Measurements from ENCODE around the gene JMJD6. TPM values are rescaled to one million over a fixed set of nuclear protein-coding genes. Genes with fewer than 3 reads are reported as not detected.

JMJD6 gene
- total and polyA plus RNA-seq, 10 donors, result 21.2 to 54.3 (median 35.7) TPM

DNA sequence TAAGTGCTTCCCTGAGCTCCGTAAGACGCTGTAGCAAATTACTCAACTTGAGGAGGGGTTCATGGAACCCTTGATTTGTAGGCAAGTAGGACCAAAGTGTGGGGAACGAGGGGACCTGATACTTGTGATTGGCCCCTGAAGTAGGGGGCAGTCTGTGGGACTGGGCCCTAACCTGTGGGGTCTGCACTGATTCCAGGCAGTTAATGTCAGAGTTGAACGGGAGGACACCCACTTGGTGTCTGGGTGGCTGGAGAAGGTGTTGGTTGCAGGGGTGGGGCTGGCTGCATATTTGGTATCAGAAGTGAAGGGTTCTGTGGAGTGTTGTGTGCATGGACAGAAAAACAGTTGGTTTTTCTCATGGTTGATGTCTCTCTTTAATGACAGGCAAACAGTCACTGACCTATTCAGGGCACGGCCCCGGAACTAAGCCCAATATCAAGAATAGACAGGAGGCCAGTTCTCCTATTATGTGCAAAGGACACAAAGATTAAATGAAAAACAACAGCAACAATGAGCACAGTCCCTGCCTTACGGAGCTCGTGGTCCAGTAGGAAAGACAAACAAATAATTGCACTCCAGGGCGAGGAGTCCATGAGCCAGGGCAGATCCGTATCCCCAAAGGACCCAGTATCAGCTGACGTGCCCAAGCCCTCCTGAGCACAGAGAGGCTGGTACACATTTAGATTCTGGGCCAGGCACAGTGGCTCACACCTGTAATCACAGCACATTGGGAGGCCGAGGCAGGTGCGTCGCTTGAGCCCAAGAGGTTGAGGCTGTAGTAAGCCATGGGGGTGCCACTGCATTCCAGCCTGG, 34.8 kb downstream of the JMJD6 start:
- peak overlapping the region in 6 of 8 donors; percentile 21 to 81 (median 40) for H3K27ac ChIP-seq
- peaks cover 23 to 97% (median 49%) of the 10 kb centered on the region in 6 donors for H3K4me1 ChIP-seq
- TF ChIP-seq, protein P1, sequence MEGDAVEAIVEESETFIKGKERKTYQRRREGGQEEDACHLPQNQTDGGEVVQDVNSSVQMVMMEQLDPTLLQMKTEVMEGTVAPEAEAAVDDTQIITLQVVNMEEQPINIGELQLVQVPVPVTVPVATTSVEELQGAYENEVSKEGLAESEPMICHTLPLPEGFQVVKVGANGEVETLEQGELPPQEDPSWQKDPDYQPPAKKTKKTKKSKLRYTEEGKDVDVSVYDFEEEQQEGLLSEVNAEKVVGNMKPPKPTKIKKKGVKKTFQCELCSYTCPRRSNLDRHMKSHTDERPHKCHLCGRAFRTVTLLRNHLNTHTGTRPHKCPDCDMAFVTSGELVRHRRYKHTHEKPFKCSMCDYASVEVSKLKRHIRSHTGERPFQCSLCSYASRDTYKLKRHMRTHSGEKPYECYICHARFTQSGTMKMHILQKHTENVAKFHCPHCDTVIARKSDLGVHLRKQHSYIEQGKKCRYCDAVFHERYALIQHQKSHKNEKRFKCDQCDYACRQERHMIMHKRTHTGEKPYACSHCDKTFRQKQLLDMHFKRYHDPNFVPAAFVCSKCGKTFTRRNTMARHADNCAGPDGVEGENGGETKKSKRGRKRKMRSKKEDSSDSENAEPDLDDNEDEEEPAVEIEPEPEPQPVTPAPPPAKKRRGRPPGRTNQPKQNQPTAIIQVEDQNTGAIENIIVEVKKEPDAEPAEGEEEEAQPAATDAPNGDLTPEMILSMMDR (IDR thresholded peaks at IDR 0.05 in 8 of 11, conservative IDR thresholded peaks at IDR 0.05 in 3 of 11), result no peak
- TF ChIP-seq POLR2A (IDR thresholded peaks at IDR 0.05), result no peak
- no peaks in the 10 kb centered on the region for H3K9me3 ChIP-seq
- WGBS, 5 donors, result 81 to 89% (median 85%) methylated on average over 14 of the region's 14 CpGs
- no peak for DNase-seq
- H3K36me3 ChIP-seq, result peaks cover 0 to 9% (median 0%) of the 10 kb centered on the region in 6 donors
- intact Hi-C loops (cut with DNase I; ENCODE audit: low total_unique reads), result no loop called here
- no peak overlapping the region for H3K4me3 ChIP-seq
- no peaks in the 10 kb centered on the region for H3K27me3 ChIP-seq (replicated peaks in 1 of 7)

DNA sequence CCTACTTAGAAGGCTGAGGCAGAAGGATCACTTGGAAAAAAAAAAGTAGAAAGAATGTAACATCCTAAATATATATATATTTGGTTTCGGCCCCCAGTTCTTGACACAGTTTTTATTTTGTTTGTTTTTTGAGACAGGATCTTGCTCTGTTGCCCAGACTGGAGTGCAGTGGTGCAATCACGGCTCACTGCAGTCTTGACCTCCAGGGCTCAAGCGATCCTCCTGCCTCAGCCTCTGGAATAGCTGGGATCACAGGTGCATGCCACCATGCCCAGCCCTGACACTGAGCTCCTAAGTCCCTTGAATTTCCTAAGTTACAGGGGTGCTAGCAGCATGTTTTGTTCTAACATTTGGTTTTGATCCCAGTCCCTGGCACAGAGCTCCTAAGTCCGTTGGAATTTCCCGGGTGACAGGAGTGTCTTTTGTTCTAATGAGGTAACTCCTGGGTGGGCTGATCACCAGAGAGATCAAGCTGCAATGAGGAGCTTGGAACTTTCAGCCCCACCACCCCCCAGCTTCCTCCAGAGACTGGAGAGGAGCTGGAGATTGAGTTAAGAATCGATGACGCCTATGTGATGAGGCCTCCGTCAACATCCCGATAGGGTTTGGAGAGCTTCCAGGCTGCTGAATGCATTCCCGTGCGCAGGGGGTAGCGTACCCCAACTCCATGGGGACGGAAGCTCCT, 35.7 kb downstream of the JMJD6 start:
- DNase-seq, result peak; percentile 33
- Histone ChIP-seq H3K4me1 (peaks cover 15 to 97% (median 48%) of the 10 kb centered on the region in 6 donors), H3K4me3 (no peak overlapping the region), H3K27ac (peak overlapping the region in 4 of 8 donors; percentile 22 to 85 (median 28)), H3K27me3 (replicated peaks in 1 of 7) (no peaks in the 10 kb centered on the region), H3K36me3 (peaks cover 0 to 9% (median 0%) of the 10 kb centered on the region in 6 donors), H3K9me3 (no peaks in the 10 kb centered on the region)
- 79 to 94% (median 89%) methylated on average over 13 of the region's 13 CpGs for WGBS, 5 donors
- TF ChIP-seq POLR2AphosphoS5 (IDR thresholded peaks at IDR 0.05) (no peak), POLR2A (IDR thresholded peaks at IDR 0.05) (no peak)
- TF ChIP-seq, protein P1 (IDR thresholded peaks at IDR 0.05 in 8 of 11, conservative IDR thresholded peaks at IDR 0.05 in 3 of 11), result no peak
- intact Hi-C loops (cut with DNase I; ENCODE audit: low total_unique reads), result no loop called here

DNA sequence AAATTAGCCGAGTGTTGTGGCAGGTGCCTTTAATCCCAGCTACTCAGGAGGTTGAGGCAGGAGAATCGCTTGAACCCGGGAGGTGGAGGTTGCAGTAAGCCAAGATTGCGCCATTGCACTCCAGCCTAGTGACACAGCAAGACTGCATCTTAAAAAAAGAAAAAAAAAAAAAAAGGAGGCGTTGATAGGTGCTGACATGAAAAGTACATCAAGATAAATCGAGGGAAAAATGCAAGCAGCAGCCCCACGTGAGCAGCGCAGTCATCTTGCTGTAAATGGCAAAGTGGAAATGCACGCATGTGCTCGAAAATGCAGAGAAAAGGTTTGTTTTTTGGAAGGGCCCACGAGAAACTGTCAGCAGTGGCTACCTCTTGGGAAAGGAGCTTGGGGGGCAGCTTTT, 36.5 kb downstream of the JMJD6 start:
- Histone ChIP-seq H3K27me3 (replicated peaks in 1 of 7) (no peaks in the 10 kb centered on the region), H3K9me3 (no peaks in the 10 kb centered on the region), H3K36me3 (peaks cover 0 to 15% (median 0%) of the 10 kb centered on the region in 6 donors), H3K27ac (peak overlapping the region in 6 of 8 donors; percentile 83 to 91 (median 86)), H3K4me3 (no peak overlapping the region), H3K4me1 (peaks cover 13 to 97% (median 50%) of the 10 kb centered on the region in 6 donors)
- WGBS, 5 donors, result 75 to 87% (median 80%) methylated on average over 11 of the region's 11 CpGs
- DNase-seq, result peak; percentile 45
- intact Hi-C loops (cut with DNase I; ENCODE audit: low total_unique reads), result no loop called here
- TF ChIP-seq POLR2AphosphoS5 (IDR thresholded peaks at IDR 0.05) (no peak), POLR2A (IDR thresholded peaks at IDR 0.05) (no peak)
- TF ChIP-seq, protein P1 (IDR thresholded peaks at IDR 0.05 in 8 of 11, conservative IDR thresholded peaks at IDR 0.05 in 3 of 11), result no peak

DNA sequence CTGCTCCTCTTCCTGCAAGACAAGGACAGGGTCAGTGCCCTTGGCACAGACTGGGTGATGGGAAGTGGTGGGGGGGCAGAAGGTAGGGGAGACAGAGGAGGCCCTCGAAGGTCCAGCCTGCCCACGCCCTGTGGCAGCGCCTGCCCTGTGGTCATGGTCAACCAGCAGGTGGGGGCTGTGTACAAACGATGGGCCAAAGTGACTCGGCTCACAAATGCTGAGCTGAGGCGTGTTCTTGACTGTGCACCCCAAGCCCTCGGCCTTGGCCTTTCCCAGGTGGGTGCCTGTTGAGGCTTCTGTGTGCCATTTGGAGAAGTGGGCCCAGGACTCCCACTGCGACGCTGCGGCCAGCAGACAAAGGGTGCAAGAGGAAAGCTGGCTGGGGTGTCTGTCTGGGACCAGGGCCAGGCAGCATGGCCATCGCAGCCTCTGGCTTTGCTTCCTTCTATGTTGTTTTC, 38.2 kb downstream of the JMJD6 start:
- intact Hi-C loops (cut with DNase I; ENCODE audit: low total_unique reads), result no loop called here
- Histone ChIP-seq H3K9me3 (no peaks in the 10 kb centered on the region), H3K27me3 (replicated peaks in 1 of 7) (no peaks in the 10 kb centered on the region), H3K4me1 (peaks cover 10 to 99% (median 55%) of the 10 kb centered on the region in 6 donors), H3K4me3 (no peak overlapping the region), H3K36me3 (peaks cover 0 to 30% (median 0%) of the 10 kb centered on the region in 6 donors), H3K27ac (peak overlapping the region; percentile 55 to 91 (median 85))
- WGBS, 5 donors, result 44 to 69% (median 66%) methylated on average over 10 to 11 of the region's 11 CpGs
- TF ChIP-seq, protein P1 (IDR thresholded peaks at IDR 0.05 in 8 of 11, conservative IDR thresholded peaks at IDR 0.05 in 3 of 11), result no peak
- no peak for TF ChIP-seq POLR2A (IDR thresholded peaks at IDR 0.05)
- TF ChIP-seq POLR2AphosphoS5 (IDR thresholded peaks at IDR 0.05), result no peak
- no peak for DNase-seq
